ENCODE results near the gene GSTCD. TPM values are rescaled to one million over a fixed set of nuclear protein-coding genes. Genes with fewer than 3 reads are reported as not detected.
A peak's percentile ranks its signal among the peaks of the same experiment; 100 is the strongest.

Gene GSTCD
- total and polyA plus RNA-seq, 9 of the 15 experiments (the other 6 are each of a cell fraction or from before 2014, with no cell fraction given) = 4.5 to 36.3 (median 16.0) TPM

- DNase-seq (ENCODE audit: extremely low read depth in 1 of 4, low spot score in 3 of 4) (peak in 2 of 4 experiments; percentile 7 to 9), ATAC-seq (peak; percentile 87), FAIRE-seq (no peak)
- H3K9me1 ChIP-seq (ENCODE audit: control insufficient read depth, insufficient read depth, low read length) = no peaks in the 10 kb centered on the region
- no peak overlapping the region for H2AFZ ChIP-seq (ENCODE audit: low read depth, low read length)
- no peaks in the 10 kb centered on the region for H4K20me1 ChIP-seq (replicated peaks; ENCODE audit: control insufficient read depth, insufficient read depth, low read length)
- H3K79me2 ChIP-seq (ENCODE audit: control insufficient read depth, insufficient read depth, low read length) = no peaks in the 10 kb centered on the region
- H3K36me3 ChIP-seq (ENCODE audit: control insufficient read depth, insufficient read depth, low read length) = no peaks in the 10 kb centered on the region
- no peaks in the 10 kb centered on the region for H3K4me1 ChIP-seq (replicated peaks in 1 of 2; ENCODE audit: control insufficient read depth in 2 of 2, insufficient read depth in 2 of 2, low read length in 2 of 2)
- no peak overlapping the region for H3K4me2 ChIP-seq (ENCODE audit: insufficient read depth, low read length)
- no TSS peak for BruUV-seq (replicated peaks)
- ChIA-PET POLR2A (no interaction called here), CTCF (ENCODE audit: low intra/inter-chr PET ratio) (no interaction called here)
- no peak overlapping the region for H3K4me3 ChIP-seq
- H3K9ac ChIP-seq (ENCODE audit: insufficient read depth in 1 of 2, low read depth in 2 of 2, low read length in 2 of 2) = no peak overlapping the region
- WGBS (ENCODE audit: insufficient coverage, low coverage, missing lambda C conversion rate) = 5% methylated on average over 5 of the region's 5 CpGs
- no peaks in the 10 kb centered on the region for H3K9me3 ChIP-seq (replicated peaks; ENCODE audit: control insufficient read depth, insufficient read depth, low read depth, low read length)
- in situ Hi-C loops (cut with MboI) = no loop called here
- no peak overlapping the region for H3K27ac ChIP-seq (ENCODE audit: extremely low read depth, low read depth, low read length)
- intact Hi-C loops (cut with micrococcal nuclease) = loop anchor here (1.0 to 2.0 kb wide), 3 partner anchors 146 to 526 kb away; no protein-coding TSS in a partner anchor
- H3K27me3 ChIP-seq (ENCODE audit: control insufficient read depth in 2 of 2, insufficient read depth in 2 of 2, low read length in 2 of 2) = no peaks in the 10 kb centered on the region; a peak in 1 of 5 replicates
- TF ChIP-seq WHSC1 (IDR thresholded peaks at IDR 0.05; ENCODE audit: low read length) = no peak
- TF ChIP-seq CTCF (IDR thresholded peaks at IDR 0.05 in 2 of 3, conservative IDR thresholded peaks at IDR 0.05 in 1 of 3; ENCODE audit: insufficient read depth in 2 of 3, low read depth in 1 of 3, low read length in 3 of 3) = peak; percentile 4 to 40 (median 30); a peak in 3 of 6 replicates
- TF ChIP-seq CREM (IDR thresholded peaks at IDR 0.05; ENCODE audit: low read depth) = no peak
- TF ChIP-seq LARP7 (IDR thresholded peaks at IDR 0.05) = no peak
- no peak for TF ChIP-seq PATZ1 (CRISPR knock-in tag; IDR thresholded peaks at IDR 0.05; ENCODE audit: borderline replicate concordance)
- TF ChIP-seq CGGBP1 (CRISPR knock-in tag; IDR thresholded peaks at IDR 0.05) = no peak
- TF ChIP-seq REST (IDR thresholded peaks at IDR 0.05; ENCODE audit: borderline replicate concordance) = 0 out of 2 replicates have a peak, but pooled peaks have one; percentile 14
- no peak for TF ChIP-seq REST (CRISPR knock-in tag; IDR thresholded peaks at IDR 0.05; ENCODE audit: low read depth)
- TF ChIP-seq CEBPB (tag; IDR thresholded peaks at IDR 0.05) = peak; percentile 84
- TF ChIP-seq CEBPG (CRISPR knock-in tag; IDR thresholded peaks at IDR 0.05) = no peak
- peak; percentile 54 to 67 for TF ChIP-seq CEBPG (tag; conservative IDR thresholded peaks at IDR 0.05 in 1 of 2, IDR thresholded peaks at IDR 0.05 in 1 of 2)
Measured at GRCh38 chr4:105666693-105667092, 41.9 kb upstream of the GSTCD start.
